PC-3 (cell line): ENCODE measurements around the gene PIGW. TPM values are rescaled to one million over a fixed set of nuclear protein-coding genes. Genes with fewer than 3 reads are reported as not detected.
A peak's percentile ranks its signal among the peaks of the same experiment; 100 is the strongest.

Experiments
- ATAC-seq: fragments of 200-7000 bp; cut with Tn5 transposase; 2 replicates; pipeline ENCODE4 v1.9.1; 2020; ENCODE audit warnings: mild to moderate bottlenecking, moderate library complexity
- BruUV-seq: library from RNA; stranded (reverse); fragments of 400-500 nt; replicated peaks from 2 replicates; lab custom pipeline; 2021; lab: Mats Ljungman, UMichigan
- CTCF ChIA-PET: fragments of 300-600 bp; sonication (Branson Sonifier 250); formaldehyde crosslinking; loops from one replicate; lab custom pipeline; 2022; ENCODE audit warnings: antibody characterized with exemption; lab: Charles Lee
- POLR2A ChIA-PET: fragments of 300-600 bp; sonication (Branson Sonifier 250); formaldehyde crosslinking; loops from one replicate; lab custom pipeline; 2022; ENCODE audit warnings: antibody characterized with exemption; ENCODE audit not compliant: unreplicated experiment; lab: Charles Lee
- DNase-seq: peaks from one replicate; pipeline ENCODE4 v3.0.0-alpha.2; 2015
- H2AFZ ChIP-seq: fragments of 300-600 bp; sonication (generic); 2 replicates; pipeline ENCODE4 v1.6.0; 2016; ENCODE audit warnings: antibody characterized with exemption, low read length
- H3F3A ChIP-seq: fragments of 300-600 bp; sonication (generic); one replicate; pipeline ENCODE4 v1.6.0; 2017; ENCODE audit warnings: antibody characterized with exemption, low read length, control low read depth, mild to moderate bottlenecking; ENCODE audit not compliant: unreplicated experiment
- H3K27ac ChIP-seq: fragments of 300-600 bp; sonication (generic); 2 replicates; pipeline ENCODE4 v1.5.1; 2016; ENCODE audit warnings: mild to moderate bottlenecking, low read length
- H3K27me3 ChIP-seq: fragments of 300-600 bp; sonication (generic); 2 replicates; pipeline ENCODE4 v1.6.1; 2016; ENCODE audit warnings: low read length, mixed read lengths
- H3K36me3 ChIP-seq: fragments of 300-600 bp; sonication (generic); 2 replicates; pipeline ENCODE4 v1.6.1; 2016; ENCODE audit warnings: low read depth, mixed run types, low read length, mixed read lengths
- H3K4me1 ChIP-seq: fragments of 300-600 bp; sonication (generic); 2 replicates; pipeline ENCODE4 v1.5.1; 2016; ENCODE audit warnings: low read length; ENCODE audit not compliant: insufficient read depth
- H3K4me2 ChIP-seq: fragments of 300-600 bp; sonication (generic); 2 replicates; pipeline ENCODE4 v1.6.0; 2016; ENCODE audit warnings: low read length
- H3K4me3 ChIP-seq: fragments of 300-600 bp; sonication (generic); 2 replicates; pipeline ENCODE4 v1.5.1; 2016; ENCODE audit warnings: mild to moderate bottlenecking, low read length, mixed read lengths
- H3K79me2 ChIP-seq: fragments of 300-600 bp; sonication (generic); 2 replicates; pipeline ENCODE4 v1.6.1; 2017; ENCODE audit warnings: low read length, mixed read lengths
- H3K9ac ChIP-seq: fragments of 300-600 bp; sonication (generic); 2 replicates; pipeline ENCODE4 v1.6.0; 2016; ENCODE audit warnings: mild to moderate bottlenecking, low read length
- H3K9me2 ChIP-seq: fragments of 300-600 bp; sonication (generic); replicated peaks from 2 replicates; pipeline ENCODE4 v1.6.1; 2016; ENCODE audit warnings: mixed run types, low read length, mixed read lengths
- H3K9me3 ChIP-seq: fragments of 300-600 bp; sonication (generic); 2 replicates; pipeline ENCODE4 v1.6.1; 2016; ENCODE audit warnings: low read length, mixed read lengths
- H4K20me1 ChIP-seq: fragments of 300-600 bp; sonication (generic); 2 replicates; pipeline ENCODE4 v1.6.1; 2016; ENCODE audit warnings: low read length, mixed read lengths
- EZH2 ChIP-seq: fragments of 300-600 bp; sonication (generic); IDR thresholded peaks from one replicate; pipeline ENCODE4 v1.6.1; 2017; ENCODE audit warnings: antibody characterized with exemption, mild to moderate bottlenecking, low read length; ENCODE audit not compliant: unreplicated experiment
- EZH2phosphoT487 ChIP-seq: fragments of 300-600 bp; sonication (generic); IDR thresholded peaks from 2 replicates; pipeline ENCODE4 v1.6.1; 2018; ENCODE audit warnings: mild to moderate bottlenecking, antibody characterized with exemption, low read length, borderline replicate concordance
- intact Hi-C: fragments of 100-400 bp; cut with micrococcal nuclease; formaldehyde crosslinking; loops from 2 replicates; pipeline ENCODE4 v1.9.0; 2023
- total RNA-seq: library from RNA; depleted of rRNA; stranded (reverse); fragments of >200 nt; gene quantifications from 2 replicates; pipeline ENCODE4 v1.2.3, GENCODE V29; 2014
- TF ChIP-seq, protein P1 (sequence below): fragments of 300-600 bp; sonication (generic); conservative IDR thresholded peaks from 2 replicates; pipeline ENCODE4 v1.5.1; 2017; ENCODE audit warnings: antibody characterized with exemption, low read depth, mild to moderate bottlenecking, low read length

The PIGW gene
- total RNA-seq, 1 experiment from 2014 or later: 8.0 TPM

DNA sequence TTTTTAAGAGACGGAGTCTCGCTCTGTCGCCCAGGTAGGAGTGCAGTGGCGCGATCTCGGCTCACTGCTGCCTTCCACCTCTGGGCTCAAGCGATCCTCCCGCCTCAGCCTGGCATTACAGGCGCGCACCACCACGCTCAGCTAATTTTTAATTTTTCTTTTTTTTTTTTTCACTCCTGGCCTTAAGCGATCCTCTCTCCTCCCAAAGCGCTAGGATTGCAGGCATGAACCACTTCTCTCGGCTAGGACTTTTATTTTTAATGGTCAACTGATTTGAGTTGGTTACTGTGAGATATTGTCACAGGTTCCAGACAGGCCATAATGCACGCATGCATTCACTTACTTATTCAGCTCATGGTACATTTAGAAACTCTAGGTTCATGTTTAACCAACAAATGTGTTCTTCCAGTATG lies 888 bp downstream of the PIGW start:
- ChIA-PET CTCF (no interaction called here), POLR2A (interaction anchor here (0.6 kb wide), 1 partner anchor 8 kb away, joined by 3 read pairs; no protein-coding TSS in a partner anchor)
- TF ChIP-seq EZH2 (no peak), EZH2phosphoT487 (no peak)
- TF ChIP-seq, protein P1, sequence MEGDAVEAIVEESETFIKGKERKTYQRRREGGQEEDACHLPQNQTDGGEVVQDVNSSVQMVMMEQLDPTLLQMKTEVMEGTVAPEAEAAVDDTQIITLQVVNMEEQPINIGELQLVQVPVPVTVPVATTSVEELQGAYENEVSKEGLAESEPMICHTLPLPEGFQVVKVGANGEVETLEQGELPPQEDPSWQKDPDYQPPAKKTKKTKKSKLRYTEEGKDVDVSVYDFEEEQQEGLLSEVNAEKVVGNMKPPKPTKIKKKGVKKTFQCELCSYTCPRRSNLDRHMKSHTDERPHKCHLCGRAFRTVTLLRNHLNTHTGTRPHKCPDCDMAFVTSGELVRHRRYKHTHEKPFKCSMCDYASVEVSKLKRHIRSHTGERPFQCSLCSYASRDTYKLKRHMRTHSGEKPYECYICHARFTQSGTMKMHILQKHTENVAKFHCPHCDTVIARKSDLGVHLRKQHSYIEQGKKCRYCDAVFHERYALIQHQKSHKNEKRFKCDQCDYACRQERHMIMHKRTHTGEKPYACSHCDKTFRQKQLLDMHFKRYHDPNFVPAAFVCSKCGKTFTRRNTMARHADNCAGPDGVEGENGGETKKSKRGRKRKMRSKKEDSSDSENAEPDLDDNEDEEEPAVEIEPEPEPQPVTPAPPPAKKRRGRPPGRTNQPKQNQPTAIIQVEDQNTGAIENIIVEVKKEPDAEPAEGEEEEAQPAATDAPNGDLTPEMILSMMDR: no peak
- Histone ChIP-seq H3K27me3 (no peaks in the 10 kb centered on the region), H3K36me3 (peaks cover 26% of the 10 kb centered on the region; the same call in 1 of the 2 replicates), H3K79me2 (peaks cover 57% of the 10 kb centered on the region), H3K9me2 (no peaks in the 10 kb centered on the region), H3K9ac (peak overlapping the region; percentile 98), H3K9me3 (no peaks in the 10 kb centered on the region), H2AFZ (peak overlapping the region; percentile 83), H4K20me1 (no peaks in the 10 kb centered on the region), H3K4me3 (peak overlapping the region; percentile 81), H3K27ac (peak overlapping the region; percentile 93), H3F3A (no peaks in the 10 kb centered on the region), H3K4me1 (peaks cover 29% of the 10 kb centered on the region), H3K4me2 (peak overlapping the region; percentile 92)
- intact Hi-C loops: no loop called here
- ATAC-seq (peak; percentile 15), DNase-seq (no peak)
- TSS peak; percentile 52 for BruUV-seq

DNA sequence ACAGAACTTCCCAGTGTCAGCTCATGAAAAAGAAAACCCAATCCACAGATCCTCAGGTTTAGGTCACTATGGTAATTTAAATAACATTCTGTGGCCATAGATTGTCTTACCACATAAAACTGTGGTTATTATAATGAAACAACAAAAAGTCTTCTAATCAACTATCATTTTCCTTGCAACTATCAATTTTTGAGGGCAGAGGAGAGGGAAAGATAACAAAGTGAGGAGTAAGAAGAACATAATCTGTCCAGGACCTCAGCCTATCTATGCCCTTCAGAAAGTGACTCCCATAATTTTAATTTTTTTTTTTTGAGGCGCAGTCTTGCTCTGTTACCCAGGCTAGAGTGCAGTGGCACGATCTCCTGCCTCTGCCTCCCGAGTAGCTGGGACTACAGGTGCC lies 5.9 kb downstream of the PIGW start:
- Histone ChIP-seq H2AFZ (no peak overlapping the region), H3K4me1 (peaks cover 5% of the 10 kb centered on the region; the same call in 1 of the 2 replicates), H3K9ac (no peak overlapping the region), H3K9me2 (no peaks in the 10 kb centered on the region), H3K27ac (no peak overlapping the region), H3K4me2 (no peak overlapping the region), H3K27me3 (no peaks in the 10 kb centered on the region), H3K9me3 (no peaks in the 10 kb centered on the region), H3F3A (no peaks in the 10 kb centered on the region), H3K79me2 (peaks cover 46% of the 10 kb centered on the region), H3K4me3 (no peak overlapping the region), H4K20me1 (no peaks in the 10 kb centered on the region), H3K36me3 (peaks cover 9% of the 10 kb centered on the region; the same call in 1 of the 2 replicates)
- ChIA-PET POLR2A (no interaction called here), CTCF (no interaction called here)
- no peak for ATAC-seq
- BruUV-seq: no TSS peak
- no peak for DNase-seq
- intact Hi-C loops: no loop called here
- TF ChIP-seq, protein P1: no peak

DNA sequence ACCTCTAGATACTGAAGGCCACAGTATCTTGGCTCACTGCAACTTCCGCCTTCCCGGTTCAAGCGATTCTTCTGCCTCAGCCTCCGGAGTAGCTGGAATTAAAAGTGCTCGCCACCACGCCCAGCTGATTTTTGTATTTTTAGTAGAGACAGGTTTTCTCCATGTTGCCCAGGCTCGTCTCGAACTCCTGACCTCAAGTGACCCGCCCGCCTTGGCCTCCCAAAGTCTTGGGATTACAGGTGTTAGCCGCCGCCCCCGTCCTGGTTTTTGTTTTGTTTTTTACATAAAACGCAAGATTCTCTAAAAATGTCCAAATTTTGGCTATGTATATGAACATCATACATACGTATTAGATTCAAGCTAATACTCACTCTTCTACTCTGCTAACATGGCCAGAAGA lies 8.0 kb downstream of the PIGW start:
- Histone ChIP-seq H3K9me3 (no peaks in the 10 kb centered on the region), H3K9ac (no peak overlapping the region), H3K36me3 (peaks cover 4% of the 10 kb centered on the region), H3K27me3 (no peaks in the 10 kb centered on the region), H3K27ac (no peak overlapping the region), H3K4me1 (peaks cover 8% of the 10 kb centered on the region), H3K4me3 (no peak overlapping the region), H3K4me2 (peak overlapping the region; percentile 96; the same call in 1 of the 2 replicates), H3K9me2 (no peaks in the 10 kb centered on the region), H3F3A (no peaks in the 10 kb centered on the region), H2AFZ (no peak overlapping the region), H3K79me2 (peaks cover 49% of the 10 kb centered on the region), H4K20me1 (peaks cover 19% of the 10 kb centered on the region)
- intact Hi-C loops: no loop called here
- TF ChIP-seq, protein P1: no peak
- TF ChIP-seq EZH2phosphoT487 (no peak), EZH2 (no peak)
- DNase-seq (no peak), ATAC-seq (no peak)
- ChIA-PET CTCF (no interaction called here), POLR2A (no interaction called here)
- BruUV-seq: no TSS peak
